ENCODE data around the gene DCP1A.
"Not testable (repeated sequence)": the region's sequence is repeated elsewhere in the genome, so short reads cannot be mapped to it uniquely, and the experiment has no call there.

DCP1A gene

GRCh38 chr3:53331871-53332270 lies 15.5 kb downstream of the DCP1A start:
- Histone ChIP-seq H3K27ac (ENCODE audit: low read depth, low read length) (no peak overlapping the region), H3K79me2 (ENCODE audit: insufficient read depth, low read length) (peaks cover 10% of the 10 kb centered on the region; the same call in 1 of the 2 replicates), H3K4me3 (ENCODE audit: insufficient read depth, low read length, poor library complexity, severe bottlenecking) (no peak overlapping the region), H3K9ac (ENCODE audit: low read length) (no peak overlapping the region), H3K27me3 (ENCODE audit: low read length) (no peaks in the 10 kb centered on the region), H3K9me3 (ENCODE audit: insufficient read depth, low read length) (no peaks in the 10 kb centered on the region), H3F3A (ENCODE audit: insufficient read depth) (no peaks in the 10 kb centered on the region), H3K4me2 (ENCODE audit: low read depth, low read length, poor library complexity, severe bottlenecking) (no peak overlapping the region), H2AFZ (ENCODE audit: low read depth, low read length, severe bottlenecking) (no peak overlapping the region), H3K9me2 (replicated peaks; ENCODE audit: insufficient read depth, low read length) (no peaks in the 10 kb centered on the region), H3K36me3 (ENCODE audit: low read length) (no peaks in the 10 kb centered on the region), H4K20me1 (ENCODE audit: low read depth, low read length) (no peaks in the 10 kb centered on the region)
- TF ChIP-seq CTCF (IDR thresholded peaks at IDR 0.05; ENCODE audit: insufficient read depth, low read length, poor library complexity, severe bottlenecking) (no peak), EZH2phosphoT487 (conservative IDR thresholded peaks at IDR 0.05; ENCODE audit: low read length) (no peak)

GRCh38 chr3:53329897-53330296 lies 17.4 kb downstream of the DCP1A start:
- no peaks in the 10 kb centered on the region for H3K9me2 ChIP-seq (replicated peaks; ENCODE audit: insufficient read depth, low read length)
- TF ChIP-seq EZH2phosphoT487 (conservative IDR thresholded peaks at IDR 0.05; ENCODE audit: low read length): no peak
- no peak for TF ChIP-seq CTCF (IDR thresholded peaks at IDR 0.05; ENCODE audit: insufficient read depth, low read length, poor library complexity, severe bottlenecking)
- no peaks in the 10 kb centered on the region for H3K27me3 ChIP-seq (ENCODE audit: low read length)
- peaks cover 19% of the 10 kb centered on the region; the same call in 1 of the 2 replicates for H3K79me2 ChIP-seq (ENCODE audit: insufficient read depth, low read length)
- no peaks in the 10 kb centered on the region for H3K9me3 ChIP-seq (ENCODE audit: insufficient read depth, low read length)
- no peak overlapping the region for H3K27ac ChIP-seq (ENCODE audit: low read depth, low read length)
- no peak overlapping the region for H2AFZ ChIP-seq (ENCODE audit: low read depth, low read length, severe bottlenecking)
- no peak overlapping the region for H3K4me3 ChIP-seq (ENCODE audit: insufficient read depth, low read length, poor library complexity, severe bottlenecking)
- H3K9ac ChIP-seq (ENCODE audit: low read length): no peak overlapping the region
- no peak overlapping the region for H3K4me2 ChIP-seq (ENCODE audit: low read depth, low read length, poor library complexity, severe bottlenecking)
- 0 out of 2 replicates have a peak, but pooled peaks cover 3% of the 10 kb centered on the region for H3K36me3 ChIP-seq (ENCODE audit: low read length)
- H3F3A ChIP-seq (ENCODE audit: insufficient read depth): no peaks in the 10 kb centered on the region
- 0 out of 2 replicates have a peak, but pooled peaks cover 8% of the 10 kb centered on the region for H4K20me1 ChIP-seq (ENCODE audit: low read depth, low read length)

GRCh38 chr3:53328746-53329145 lies 18.6 kb downstream of the DCP1A start:
- H4K20me1 ChIP-seq (ENCODE audit: low read depth, low read length): 0 out of 2 replicates have a peak, but pooled peaks cover 8% of the 10 kb centered on the region

GRCh38 chr3:53327986-53328385 lies 19.4 kb downstream of the DCP1A start:
- H4K20me1 ChIP-seq (ENCODE audit: low read depth, low read length); H3K36me3 ChIP-seq (ENCODE audit: low read length): not testable (repeated sequence)
- peaks cover 35% of the 10 kb centered on the region; the same call in 1 of the 2 replicates for H3K79me2 ChIP-seq (ENCODE audit: insufficient read depth, low read length)

More at GRCh38 chr3:53328746-53329145, 18.6 kb downstream of the DCP1A start:
- no peak overlapping the region for H3K4me3 ChIP-seq (ENCODE audit: insufficient read depth, low read length, poor library complexity, severe bottlenecking)
- H3K9ac ChIP-seq (ENCODE audit: low read length): no peak overlapping the region
- no peak for TF ChIP-seq CTCF (IDR thresholded peaks at IDR 0.05; ENCODE audit: insufficient read depth, low read length, poor library complexity, severe bottlenecking)
- TF ChIP-seq EZH2phosphoT487 (conservative IDR thresholded peaks at IDR 0.05; ENCODE audit: low read length): no peak
- H2AFZ ChIP-seq (ENCODE audit: low read depth, low read length, severe bottlenecking): no peak overlapping the region
- H3K36me3 ChIP-seq (ENCODE audit: low read length): 0 out of 2 replicates have a peak, but pooled peaks cover 3% of the 10 kb centered on the region
- no peaks in the 10 kb centered on the region for H3K9me2 ChIP-seq (replicated peaks; ENCODE audit: insufficient read depth, low read length)
- H3F3A ChIP-seq (ENCODE audit: insufficient read depth): no peaks in the 10 kb centered on the region
- H3K27me3 ChIP-seq (ENCODE audit: low read length): no peaks in the 10 kb centered on the region
- H3K27ac ChIP-seq (ENCODE audit: low read depth, low read length): no peak overlapping the region
- no peak overlapping the region for H3K4me2 ChIP-seq (ENCODE audit: low read depth, low read length, poor library complexity, severe bottlenecking)
- H3K79me2 ChIP-seq (ENCODE audit: insufficient read depth, low read length): peaks cover 28% of the 10 kb centered on the region; the same call in 1 of the 2 replicates
- no peaks in the 10 kb centered on the region for H3K9me3 ChIP-seq (ENCODE audit: insufficient read depth, low read length)

More at GRCh38 chr3:53327986-53328385, 19.4 kb downstream of the DCP1A start:
- H3K4me2 ChIP-seq (ENCODE audit: low read depth, low read length, poor library complexity, severe bottlenecking); H3K4me3 ChIP-seq (ENCODE audit: insufficient read depth, low read length, poor library complexity, severe bottlenecking); H3K9me2 ChIP-seq (replicated peaks; ENCODE audit: insufficient read depth, low read length); H3K9ac ChIP-seq (ENCODE audit: low read length); H3F3A ChIP-seq (ENCODE audit: insufficient read depth); H3K9me3 ChIP-seq (ENCODE audit: insufficient read depth, low read length); H3K27me3 ChIP-seq (ENCODE audit: low read length); H3K27ac ChIP-seq (ENCODE audit: low read depth, low read length); H2AFZ ChIP-seq (ENCODE audit: low read depth, low read length, severe bottlenecking): not testable (repeated sequence)
